H1 (cell line): Measurements from ENCODE around the gene MAPKAP1.

Source experiments
- BRCA1 ChIP-seq: IDR thresholded peaks from 2 replicates; pipeline ENCODE4 v1.6.1; 2012; ENCODE audit warnings: low read depth, low read length, improper control_type of control experiment
- CHD1 ChIP-seq: IDR thresholded peaks from 2 replicates; pipeline ENCODE4 v1.6.1; 2012; ENCODE audit warnings: low read depth, low read length, improper control_type of control experiment
- CTCF ChIP-seq, 3 experiments: IDR thresholded peaks; 1 replicate in 2 of 3; 2 replicates in 1 of 3; pipeline versions ENCODE4 v1.5.1 to v1.6.1; 2011; ENCODE audit warnings: low read length in 3 of 3, mild to moderate bottlenecking in 3 of 3, inconsistent platforms in 2 of 3, low read depth in 1 of 3, moderate library complexity in 1 of 3; ENCODE audit not compliant: insufficient read depth in 1 of 3; ENCODE audit errors: control extremely low read depth in 1 of 3
- MAFK ChIP-seq: IDR thresholded peaks from 2 replicates; pipeline ENCODE4 v1.6.1; 2012; ENCODE audit warnings: low read depth, mild to moderate bottlenecking, improper control_type of control experiment, low read length
- POLR2A ChIP-seq, 2 experiments: IDR thresholded peaks; 1 replicate in 1 of 2; 2 replicates in 1 of 2; pipeline ENCODE4 v1.6.1; 2011; ENCODE audit warnings: low read depth in 2 of 2, low read length in 2 of 2, mild to moderate bottlenecking in 2 of 2; ENCODE audit errors: control extremely low read depth in 1 of 2
- POLR2AphosphoS5 ChIP-seq: IDR thresholded peaks from 2 replicates; pipeline ENCODE4 v1.6.1; 2011; ENCODE audit warnings: low read depth, low read length
- RAD21 ChIP-seq, 2 experiments: IDR thresholded peaks in 1 of 2; conservative IDR thresholded peaks in 1 of 2; 2 replicates each; pipeline ENCODE4 v1.6.1; 2011; ENCODE audit warnings: low read depth in 2 of 2, low read length in 2 of 2, improper control_type of control experiment in 1 of 2, inconsistent platforms in 1 of 2, mild to moderate bottlenecking in 1 of 2, moderate library complexity in 1 of 2
- TBP ChIP-seq: IDR thresholded peaks from 2 replicates; pipeline ENCODE4 v1.6.1; 2011; ENCODE audit warnings: low read depth, low read length, improper control_type of control experiment
- TF ChIP-seq, protein P1 (sequence below): IDR thresholded peaks from 2 replicates; pipeline ENCODE4 v1.6.1; 2011; ENCODE audit warnings: low read depth, mild to moderate bottlenecking, low read length; ENCODE audit not compliant: insufficient read depth

DNA sequence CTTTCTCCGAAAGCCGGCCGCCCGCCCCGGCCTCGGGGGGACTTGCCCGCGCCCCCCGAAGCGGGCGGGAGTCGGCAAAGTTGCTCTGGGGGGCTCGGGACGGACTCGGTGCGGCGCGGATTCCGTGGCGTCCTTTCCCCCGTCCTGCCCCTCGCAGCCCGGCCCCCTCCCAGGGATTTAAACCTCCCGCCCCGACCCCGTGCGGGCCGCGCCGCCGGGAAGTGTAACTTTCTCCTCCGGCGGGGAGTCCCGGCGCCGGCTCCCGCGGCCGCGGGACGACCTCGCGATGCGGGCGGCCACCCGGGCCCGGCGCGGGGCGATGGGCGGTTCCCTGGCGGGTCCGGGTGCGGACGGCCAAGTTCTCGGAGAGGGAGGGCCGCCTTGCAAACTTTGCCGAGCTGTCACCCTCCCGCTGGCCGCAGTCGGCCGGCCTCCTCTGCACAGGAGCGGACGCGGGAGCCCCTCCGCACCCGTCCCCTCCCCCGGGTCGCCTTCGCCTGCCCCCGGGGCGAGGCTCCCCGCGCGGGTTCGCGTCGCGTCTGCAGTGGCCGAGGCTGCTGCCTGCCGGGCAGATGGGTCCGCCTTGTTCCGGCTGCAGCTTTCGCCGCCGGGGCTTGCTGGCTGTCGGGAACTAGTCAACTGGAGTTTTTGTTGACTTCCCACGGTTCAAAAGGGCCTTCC, 40.9 kb upstream of the MAPKAP1 start:
- TF ChIP-seq TBP (no peak), BRCA1 (no peak), CTCF (IDR thresholded peaks at IDR 0.05; ENCODE audit: control extremely low read depth in 1 of 3, insufficient read depth in 1 of 3, low read depth in 1 of 3, low read length in 3 of 3) (no peak), CHD1 (no peak), MAFK (no peak), RAD21 (IDR thresholded peaks at IDR 0.05 in 1 of 2, conservative IDR thresholded peaks at IDR 0.05 in 1 of 2; ENCODE audit: low read depth in 2 of 2, low read length in 2 of 2) (no peak), POLR2A (IDR thresholded peaks at IDR 0.05; ENCODE audit: control extremely low read depth in 1 of 2, low read depth in 2 of 2, low read length in 2 of 2) (peak in 1 of 2 experiments; percentile 35; a peak in 1 of 3 replicates), POLR2AphosphoS5 (no peak)
- TF ChIP-seq, protein P1, sequence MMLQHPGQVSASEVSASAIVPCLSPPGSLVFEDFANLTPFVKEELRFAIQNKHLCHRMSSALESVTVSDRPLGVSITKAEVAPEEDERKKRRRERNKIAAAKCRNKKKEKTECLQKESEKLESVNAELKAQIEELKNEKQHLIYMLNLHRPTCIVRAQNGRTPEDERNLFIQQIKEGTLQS, result no peak
